A549 (cell line): Measurements from ENCODE around the gene COL11A2. TPM values are rescaled to one million over a fixed set of nuclear protein-coding genes. Genes with fewer than 3 reads are reported as not detected.

Experiments used
- ATAC-seq, 2 experiments: fragments of 200-7000 bp in 1 of 2; fragments of >200 bp in 1 of 2; cut with Nextera tagmentation in 1 of 2; cut with Tn5 transposase in 1 of 2; 3 replicates each; pipeline versions ENCODE4 v1.8.0 to v1.9.1; 2018 to 2020; ENCODE audit warnings: mild to moderate bottlenecking in 1 of 2, moderate library complexity in 1 of 2
- CTCF ChIA-PET: fragments of 300-600 bp; sonication (Branson Sonifier 250); formaldehyde crosslinking; extraction: SDS; loops from one replicate; lab custom pipeline; 2021; ENCODE audit warnings: antibody characterized with exemption, inconsistent platforms; lab: Yijun Ruan, JAX
- POLR2A ChIA-PET: fragments of 350-600 bp; formaldehyde crosslinking; extraction: SDS; loops from one replicate; lab custom pipeline; 2021; ENCODE audit warnings: antibody characterized with exemption, inconsistent platforms; lab: Yijun Ruan, JAX
- DNase-seq, 2 experiments: peaks; one replicate each; pipeline versions ENCODE4 v3.0.0 to v3.0.0-alpha.2; 2011 to 2016; ENCODE audit warnings: low read depth in 1 of 2, low spot score in 1 of 2
- FAIRE-seq: peaks from 2 replicates; lab custom pipeline; 2011; peaks lifted over from hg19 to GRCh38; lab: Jason Lieb, UNC
- H3K27ac ChIP-seq, 2 experiments: fragments of >200 bp; sonication (Bioruptor Twin); formaldehyde crosslinking; 3 replicates each; pipeline ENCODE4 v1.5.1; 2016 to 2017
- H3K4me1 ChIP-seq: fragments of >200 bp; sonication (Bioruptor Twin); formaldehyde crosslinking; 3 replicates; pipeline ENCODE4 v1.6.1; 2016
- H3K4me2 ChIP-seq: fragments of >200 bp; sonication (Bioruptor Twin); formaldehyde crosslinking; 3 replicates; pipeline ENCODE4 v1.6.1; 2016
- H3K4me3 ChIP-seq: fragments of >200 bp; sonication (Bioruptor Twin); formaldehyde crosslinking; 3 replicates; pipeline ENCODE4 v1.5.1; 2016
- H3K9me3 ChIP-seq: fragments of >200 bp; sonication (Bioruptor Twin); formaldehyde crosslinking; 3 replicates; pipeline ENCODE4 v1.6.1; 2016
- BHLHE40 ChIP-seq: IDR thresholded peaks from 2 replicates; pipeline ENCODE4 v1.6.1; 2012; ENCODE audit warnings: low read depth, low read length, inconsistent platforms
- CEBPB ChIP-seq, 2 experiments: fragments of >200 bp in 1 of 2; sonication (Bioruptor Twin) in 1 of 2; formaldehyde crosslinking in 1 of 2; IDR thresholded peaks; 2 replicates each; pipeline ENCODE4 v1.6.1; 2012 to 2016
- CHD4 ChIP-seq: fragments of 200-600 bp; sonication (generic); IDR thresholded peaks from 2 replicates; pipeline ENCODE4 v1.6.1; 2016; ENCODE audit warnings: antibody characterized with exemption, mild to moderate bottlenecking, borderline replicate concordance
- EHF ChIP-seq: fragments of 250-450 bp; sonication (Bioruptor Pico); IDR thresholded peaks from 2 replicates; pipeline ENCODE4 v1.5.0; 2020; ENCODE audit warnings: mild to moderate bottlenecking
- EHMT2 ChIP-seq: fragments of 200-600 bp; sonication (generic); IDR thresholded peaks from 2 replicates; pipeline ENCODE4 v1.6.1; 2016; ENCODE audit warnings: antibody characterized with exemption, low read depth, mild to moderate bottlenecking, moderate library complexity
- EP300 ChIP-seq, 2 experiments: fragments of >200 bp; sonication (Bioruptor Twin); formaldehyde crosslinking; IDR thresholded peaks; 2 replicates in 1 of 2; 3 replicates in 1 of 2; pipeline ENCODE4 v1.6.1; 2016 to 2017
- ESRRA ChIP-seq: fragments of 150-350 bp; IDR thresholded peaks from 2 replicates; pipeline ENCODE4 v1.6.1; 2014; ENCODE audit warnings: mild to moderate bottlenecking, low read length, borderline replicate concordance
- FOSB ChIP-seq: fragments of 250-450 bp; sonication (Bioruptor Pico); IDR thresholded peaks from 2 replicates; pipeline ENCODE4 v1.5.0; 2020; ENCODE audit warnings: mild to moderate bottlenecking, moderate library complexity
- FOXS1 ChIP-seq: fragments of 250-450 bp; sonication (Bioruptor Pico); IDR thresholded peaks from 2 replicates; pipeline ENCODE4 v1.5.0; 2020; ENCODE audit warnings: mild to moderate bottlenecking, moderate library complexity
- HOXA7 ChIP-seq: fragments of 250-450 bp; sonication (Bioruptor Pico); IDR thresholded peaks from 2 replicates; pipeline ENCODE4 v1.5.0; 2020; ENCODE audit warnings: mild to moderate bottlenecking, moderate library complexity
- HOXB13 ChIP-seq: fragments of 250-450 bp; sonication (Bioruptor Pico); IDR thresholded peaks from 2 replicates; pipeline ENCODE4 v1.5.0; 2020; ENCODE audit warnings: low read depth, mild to moderate bottlenecking, moderate library complexity
- JUNB ChIP-seq: fragments of >200 bp; sonication (Bioruptor Twin); formaldehyde crosslinking; IDR thresholded peaks from 2 replicates; pipeline ENCODE4 v1.6.1; 2016
- KDM5A ChIP-seq: fragments of 200-600 bp; sonication (generic); IDR thresholded peaks from 2 replicates; pipeline ENCODE4 v1.6.1; 2016; ENCODE audit warnings: antibody characterized with exemption, mild to moderate bottlenecking
- MAFK ChIP-seq: fragments of 450-650 bp; IDR thresholded peaks from 2 replicates; pipeline ENCODE4 v1.6.1; 2014; ENCODE audit not compliant: partially characterized antibody
- MAX ChIP-seq: IDR thresholded peaks from 2 replicates; pipeline ENCODE4 v1.6.1; 2012
- MAZ ChIP-seq: fragments of 150-350 bp; IDR thresholded peaks from 2 replicates; pipeline ENCODE4 v1.6.1; 2014; ENCODE audit warnings: antibody characterized with exemption, low read depth, low read length, borderline replicate concordance
- NPAS2 ChIP-seq: fragments of 250-450 bp; sonication (Bioruptor Pico); IDR thresholded peaks from 2 replicates; pipeline ENCODE4 v1.8.0; 2022; ENCODE audit warnings: mild to moderate bottlenecking, moderate library complexity, borderline replicate concordance
- NR3C1 ChIP-seq: fragments of >200 bp; sonication (Bioruptor Twin); formaldehyde crosslinking; IDR thresholded peaks from 3 replicates; pipeline ENCODE4 v1.6.1; 2017
- POLR2AphosphoS2 ChIP-seq: conservative IDR thresholded peaks from 2 replicates; pipeline ENCODE4 v1.6.1; 2012; ENCODE audit warnings: low read length, improper control_type of control experiment, inconsistent platforms
- RARB ChIP-seq: fragments of 250-450 bp; sonication (Bioruptor Pico); IDR thresholded peaks from 2 replicates; pipeline ENCODE4 v1.8.0; 2021; ENCODE audit warnings: mild to moderate bottlenecking, moderate library complexity
- RCOR1 ChIP-seq: fragments of 150-350 bp; IDR thresholded peaks from 2 replicates; pipeline ENCODE4 v1.6.1; 2014; ENCODE audit warnings: antibody characterized with exemption, low read length, low read depth
- SMC3 ChIP-seq: fragments of >200 bp; sonication (Bioruptor Twin); formaldehyde crosslinking; IDR thresholded peaks from 3 replicates; pipeline ENCODE4 v1.6.1; 2018; ENCODE audit warnings: inconsistent platforms
- ZC3H11A ChIP-seq: fragments of 450-650 bp; IDR thresholded peaks from 2 replicates; pipeline ENCODE4 v1.6.1; 2014; ENCODE audit warnings: antibody characterized with exemption, mild to moderate bottlenecking
- WGBS: methylation state at CpG from one replicate; pipeline ENCODE4 v1.1.6; 2017; ENCODE audit errors: missing lambda C conversion rate; 5-methylcytosine and 5-hydroxymethylcytosine counted together
- polyA plus RNA-seq, 4 experiments: library from polyadenylated mRNA; depleted of rRNA in 3 of 4; stranded (reverse); fragments of >200 nt; fragmentation: RNase III in 1 of 4; extraction: RNeasy Plus Mini Kit Qiagen cat#74134 plus additional on column Dnase treatment in 1 of 4; gene quantifications; 2 replicates in 3 of 4; 3 replicates in 1 of 4; pipeline ENCODE4 v1.2.3, GENCODE V29; 2011 to 2017
- TF ChIP-seq, protein P1 (sequence below): fragments of >200 bp; sonication (Bioruptor Twin); formaldehyde crosslinking; IDR thresholded peaks from 2 replicates; pipeline ENCODE4 v1.6.1; 2016
- TF ChIP-seq, protein P2 (sequence below): fragments of >200 bp; sonication (Bioruptor Twin); formaldehyde crosslinking; IDR thresholded peaks from 3 replicates; pipeline ENCODE4 v1.6.1; 2016
- TF ChIP-seq, protein P3 (sequence below): IDR thresholded peaks from 2 replicates; pipeline ENCODE4 v1.6.1; 2012; ENCODE audit warnings: low read depth, borderline replicate concordance
- TF ChIP-seq, protein P4 (sequence below): fragments of 150-350 bp; IDR thresholded peaks from 2 replicates; pipeline ENCODE4 v1.6.1; 2014; ENCODE audit warnings: low read depth, mild to moderate bottlenecking, low read length

COL11A2 gene
- polyA plus RNA-seq, 2 of the 4 experiments (the other 2 are of a cell fraction) = 0.66 to 1.3 TPM

DNA sequence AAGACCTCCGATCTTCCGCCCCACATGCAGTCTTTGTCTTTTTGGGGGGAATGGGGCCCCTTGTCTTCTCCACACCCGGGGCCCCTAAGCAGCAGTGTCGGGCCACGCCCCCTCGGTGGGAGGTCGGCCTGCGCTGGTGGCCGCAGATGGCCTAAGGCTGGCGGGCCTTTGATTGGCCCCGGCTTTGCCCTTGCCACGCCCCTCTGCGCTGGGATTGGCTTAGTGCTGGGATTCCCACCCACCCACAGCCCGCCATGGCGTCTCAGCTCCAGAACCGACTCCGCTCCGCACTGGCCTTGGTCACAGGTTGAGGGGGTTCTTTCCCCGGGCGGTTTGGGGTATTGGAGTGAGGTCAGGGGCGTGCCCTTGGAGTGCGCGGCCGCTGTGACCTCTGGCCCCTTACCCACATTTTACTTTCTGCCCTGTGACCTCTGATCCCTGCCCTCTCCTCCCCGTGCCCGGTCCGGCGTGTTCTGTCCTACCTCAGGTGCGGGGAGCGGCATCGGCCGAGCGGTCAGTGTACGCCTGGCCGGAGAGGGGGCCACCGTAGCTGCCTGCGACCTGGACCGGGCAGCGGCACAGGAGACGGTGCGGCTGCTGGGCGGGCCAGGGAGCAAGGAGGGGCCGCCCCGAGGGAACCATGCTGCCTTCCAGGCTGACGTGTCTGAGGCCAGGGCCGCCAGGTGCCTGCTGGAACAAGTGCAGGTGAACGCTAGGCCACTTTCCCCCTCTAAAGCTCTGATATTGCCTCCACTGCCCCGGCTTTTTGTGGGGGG, 12.3 kb upstream of the COL11A2 start, which contains the start of gene HSD17B8 (continued):
- TF ChIP-seq, protein P1, sequence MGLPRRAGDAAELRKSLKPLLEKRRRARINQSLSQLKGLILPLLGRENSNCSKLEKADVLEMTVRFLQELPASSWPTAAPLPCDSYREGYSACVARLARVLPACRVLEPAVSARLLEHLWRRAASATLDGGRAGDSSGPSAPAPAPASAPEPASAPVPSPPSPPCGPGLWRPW = no peak
- TF ChIP-seq RARB (CRISPR knock-in tag) = no peak
- no peak for TF ChIP-seq ZC3H11A
- TF ChIP-seq BHLHE40 = no peak
- TF ChIP-seq, protein P2, sequence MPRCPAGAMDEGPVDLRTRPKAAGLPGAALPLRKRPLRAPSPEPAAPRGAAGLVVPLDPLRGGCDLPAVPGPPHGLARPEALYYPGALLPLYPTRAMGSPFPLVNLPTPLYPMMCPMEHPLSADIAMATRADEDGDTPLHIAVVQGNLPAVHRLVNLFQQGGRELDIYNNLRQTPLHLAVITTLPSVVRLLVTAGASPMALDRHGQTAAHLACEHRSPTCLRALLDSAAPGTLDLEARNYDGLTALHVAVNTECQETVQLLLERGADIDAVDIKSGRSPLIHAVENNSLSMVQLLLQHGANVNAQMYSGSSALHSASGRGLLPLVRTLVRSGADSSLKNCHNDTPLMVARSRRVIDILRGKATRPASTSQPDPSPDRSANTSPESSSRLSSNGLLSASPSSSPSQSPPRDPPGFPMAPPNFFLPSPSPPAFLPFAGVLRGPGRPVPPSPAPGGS = no peak
- TF ChIP-seq JUNB = no peak
- no peak for TF ChIP-seq NPAS2 (CRISPR knock-in tag)
- TF ChIP-seq SMC3 = no peak
- TF ChIP-seq FOXS1 (CRISPR knock-in tag) = no peak
- no peak for TF ChIP-seq HOXA7 (CRISPR knock-in tag)
- TF ChIP-seq EHF (CRISPR knock-in tag) = no peak
- TF ChIP-seq EHMT2 = no peak
- no peak for TF ChIP-seq POLR2AphosphoS2

- DNase-seq (no peak), ATAC-seq (no peak), FAIRE-seq (no peak)
- TF ChIP-seq ESRRA (no peak), MAFK (no peak), RCOR1 (no peak), MAX (no peak), MAZ (no peak), CEBPB (IDR thresholded peaks at IDR 0.05) (no peak), CHD4 (no peak), KDM5A (no peak), EP300 (IDR thresholded peaks at IDR 0.05) (no peak), RARB (CRISPR knock-in tag) (no peak), FOSB (CRISPR knock-in tag) (no peak), HOXB13 (CRISPR knock-in tag) (no peak), EHMT2 (no peak), JUNB (no peak), NR3C1 (no peak)
- TF ChIP-seq, protein P2 = no peak
- TF ChIP-seq, protein P3, sequence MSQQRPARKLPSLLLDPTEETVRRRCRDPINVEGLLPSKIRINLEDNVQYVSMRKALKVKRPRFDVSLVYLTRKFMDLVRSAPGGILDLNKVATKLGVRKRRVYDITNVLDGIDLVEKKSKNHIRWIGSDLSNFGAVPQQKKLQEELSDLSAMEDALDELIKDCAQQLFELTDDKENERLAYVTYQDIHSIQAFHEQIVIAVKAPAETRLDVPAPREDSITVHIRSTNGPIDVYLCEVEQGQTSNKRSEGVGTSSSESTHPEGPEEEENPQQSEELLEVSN = no peak
- TF ChIP-seq, protein P4, sequence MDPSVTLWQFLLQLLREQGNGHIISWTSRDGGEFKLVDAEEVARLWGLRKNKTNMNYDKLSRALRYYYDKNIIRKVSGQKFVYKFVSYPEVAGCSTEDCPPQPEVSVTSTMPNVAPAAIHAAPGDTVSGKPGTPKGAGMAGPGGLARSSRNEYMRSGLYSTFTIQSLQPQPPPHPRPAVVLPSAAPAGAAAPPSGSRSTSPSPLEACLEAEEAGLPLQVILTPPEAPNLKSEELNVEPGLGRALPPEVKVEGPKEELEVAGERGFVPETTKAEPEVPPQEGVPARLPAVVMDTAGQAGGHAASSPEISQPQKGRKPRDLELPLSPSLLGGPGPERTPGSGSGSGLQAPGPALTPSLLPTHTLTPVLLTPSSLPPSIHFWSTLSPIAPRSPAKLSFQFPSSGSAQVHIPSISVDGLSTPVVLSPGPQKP = no peak
- Histone ChIP-seq H3K4me3 (peak overlapping the region; percentile 82; the same call in 1 of the 3 replicates), H3K27ac (peak overlapping the region in 1 of 2 experiments; percentile 100; a peak in 3 of 6 replicates), H3K4me1 (peaks cover 49% of the 10 kb centered on the region), H3K4me2 (peak overlapping the region; percentile 76), H3K9me3 (no peaks in the 10 kb centered on the region)
- ChIA-PET POLR2A (no interaction called here), CTCF (interaction anchor here (2.4 kb wide), 1 partner anchor 44 kb away, joined by 9 read pairs; no protein-coding TSS in a partner anchor)
- 4% methylated on average over 4 of the region's 4 CpGs for WGBS
These were observed 11.8 kb upstream of the COL11A2 start for GRCh38 chr6:33204165-33204414.
